ENCODE measurements around the gene SMIM21.

SMIM21 gene

DNA sequence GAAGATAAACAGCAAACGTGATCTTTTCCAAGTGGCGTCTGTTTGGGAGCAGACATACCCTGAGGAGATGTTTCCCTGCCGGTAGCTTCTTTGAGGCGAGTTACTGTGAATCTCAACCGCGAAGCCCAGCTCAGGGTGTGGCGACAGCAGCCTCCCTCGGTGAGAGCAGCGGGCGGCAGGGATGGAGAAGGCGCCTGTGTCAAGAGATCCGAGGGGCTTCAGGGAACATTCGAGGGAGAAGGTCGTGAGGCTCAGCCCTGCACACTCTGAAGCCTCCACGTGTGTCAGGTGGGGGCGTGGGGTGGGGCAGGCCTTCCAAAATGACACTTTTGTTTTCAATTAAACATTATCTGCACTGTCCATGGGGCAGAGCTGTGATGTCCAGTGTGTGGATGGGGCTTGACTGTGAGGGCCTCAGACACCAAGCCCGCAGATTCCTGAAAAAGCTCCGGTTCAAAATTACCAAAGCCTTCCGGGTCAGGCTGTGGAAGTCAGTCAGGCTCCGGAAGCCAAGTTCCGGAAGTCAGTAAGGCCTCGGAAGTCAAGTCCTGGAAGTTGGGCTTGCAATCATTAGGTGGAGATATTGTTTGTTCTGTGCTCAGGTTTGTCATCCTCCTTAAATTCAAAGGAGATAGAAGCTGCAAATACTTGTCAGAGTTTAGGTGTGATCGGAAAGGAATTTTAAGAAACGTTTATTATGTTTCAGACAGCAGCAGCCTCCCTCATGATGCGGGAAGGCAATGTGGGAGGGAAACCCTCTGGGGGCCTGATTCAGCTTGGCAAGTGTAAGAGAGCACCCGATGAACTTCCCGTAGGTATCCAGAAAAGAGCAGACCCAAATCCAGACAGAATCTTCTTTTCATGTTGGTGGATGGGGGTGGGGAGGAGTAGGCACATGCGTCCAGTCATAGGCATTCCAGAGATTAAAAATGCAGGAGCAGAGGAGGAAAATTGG, 20.7 kb downstream of the SMIM21 start:
- Histone ChIP-seq H3K27ac (no peak overlapping the region), H3K27me3 (ENCODE audit: insufficient read depth, low read depth) (no peaks in the 10 kb centered on the region), H3K4me3 (IDR thresholded peaks at IDR 0.05; ENCODE audit: insufficient read depth, low read depth, low read length) (no peak overlapping the region), H3K9ac (no peak overlapping the region), H3K36me3 (ENCODE audit: insufficient read depth) (no peaks in the 10 kb centered on the region), H3K79me2 (ENCODE audit: insufficient read depth, low read depth) (no peaks in the 10 kb centered on the region), H4K20me1 (ENCODE audit: insufficient read depth) (no peaks in the 10 kb centered on the region), H2AFZ (ENCODE audit: low read depth) (no peak overlapping the region), H3K4me2 (no peak overlapping the region), H3K4me1 (ENCODE audit: low read depth, poor library complexity, severe bottlenecking) (no peaks in the 10 kb centered on the region)
- TF ChIP-seq, protein P1, sequence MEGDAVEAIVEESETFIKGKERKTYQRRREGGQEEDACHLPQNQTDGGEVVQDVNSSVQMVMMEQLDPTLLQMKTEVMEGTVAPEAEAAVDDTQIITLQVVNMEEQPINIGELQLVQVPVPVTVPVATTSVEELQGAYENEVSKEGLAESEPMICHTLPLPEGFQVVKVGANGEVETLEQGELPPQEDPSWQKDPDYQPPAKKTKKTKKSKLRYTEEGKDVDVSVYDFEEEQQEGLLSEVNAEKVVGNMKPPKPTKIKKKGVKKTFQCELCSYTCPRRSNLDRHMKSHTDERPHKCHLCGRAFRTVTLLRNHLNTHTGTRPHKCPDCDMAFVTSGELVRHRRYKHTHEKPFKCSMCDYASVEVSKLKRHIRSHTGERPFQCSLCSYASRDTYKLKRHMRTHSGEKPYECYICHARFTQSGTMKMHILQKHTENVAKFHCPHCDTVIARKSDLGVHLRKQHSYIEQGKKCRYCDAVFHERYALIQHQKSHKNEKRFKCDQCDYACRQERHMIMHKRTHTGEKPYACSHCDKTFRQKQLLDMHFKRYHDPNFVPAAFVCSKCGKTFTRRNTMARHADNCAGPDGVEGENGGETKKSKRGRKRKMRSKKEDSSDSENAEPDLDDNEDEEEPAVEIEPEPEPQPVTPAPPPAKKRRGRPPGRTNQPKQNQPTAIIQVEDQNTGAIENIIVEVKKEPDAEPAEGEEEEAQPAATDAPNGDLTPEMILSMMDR (conservative IDR thresholded peaks at IDR 0.05; ENCODE audit: low read depth, low read length) = no peak

DNA sequence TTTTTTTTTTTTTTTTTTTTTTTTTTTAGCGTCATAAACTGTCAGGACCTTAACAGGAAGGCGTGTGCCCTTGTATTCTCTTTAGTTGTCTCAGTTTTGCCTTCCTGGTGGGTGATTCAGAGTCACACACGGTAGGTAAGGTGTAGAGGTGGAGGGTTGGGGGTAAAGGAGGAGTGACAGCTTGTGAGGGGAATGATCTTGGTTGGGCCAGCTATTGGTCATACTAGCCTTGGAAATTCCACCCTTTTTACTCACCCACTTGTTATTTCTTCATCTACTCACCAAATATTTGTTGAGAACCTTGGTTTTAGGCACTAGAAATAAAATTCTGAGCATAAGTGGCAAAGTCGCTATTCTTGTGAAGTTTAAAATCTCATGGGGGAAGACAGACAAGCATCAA, 22.2 kb downstream of the SMIM21 start:
- Histone ChIP-seq H4K20me1 (ENCODE audit: insufficient read depth) (no peaks in the 10 kb centered on the region), H3K79me2 (ENCODE audit: insufficient read depth, low read depth) (no peaks in the 10 kb centered on the region), H3K4me3 (IDR thresholded peaks at IDR 0.05; ENCODE audit: insufficient read depth, low read depth, low read length) (no peak overlapping the region), H3K27ac (no peak overlapping the region), H3K4me1 (ENCODE audit: low read depth, poor library complexity, severe bottlenecking) (no peaks in the 10 kb centered on the region), H3K9ac (no peak overlapping the region), H3K27me3 (ENCODE audit: insufficient read depth, low read depth) (no peaks in the 10 kb centered on the region), H2AFZ (ENCODE audit: low read depth) (no peak overlapping the region), H3K4me2 (no peak overlapping the region), H3K36me3 (ENCODE audit: insufficient read depth) (no peaks in the 10 kb centered on the region)
- TF ChIP-seq, protein P1 (conservative IDR thresholded peaks at IDR 0.05; ENCODE audit: low read depth, low read length) = no peak

DNA sequence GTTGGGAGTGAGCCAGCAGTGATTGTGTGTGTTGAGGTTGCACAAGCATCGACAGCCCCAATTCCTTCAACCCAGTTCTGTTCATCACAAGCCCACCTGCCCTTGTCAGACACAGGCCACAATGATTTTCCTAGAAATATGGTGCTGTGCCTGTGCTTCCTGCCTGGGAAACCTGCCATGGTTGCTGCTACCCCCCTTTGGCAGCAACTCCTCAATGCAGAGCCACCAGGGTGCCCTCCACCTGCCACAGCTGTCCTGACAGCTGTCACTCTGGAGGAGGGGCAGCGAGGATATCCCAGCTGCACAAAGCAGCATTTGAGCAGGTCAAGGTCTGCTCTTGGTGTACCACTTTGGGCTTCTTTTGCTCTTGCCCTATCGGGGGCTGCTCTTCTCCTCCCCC, 27.1 kb downstream of the SMIM21 start:
- no peak overlapping the region for H3K9ac ChIP-seq
- no peaks in the 10 kb centered on the region for H3K36me3 ChIP-seq (ENCODE audit: insufficient read depth)
- no peak overlapping the region for H3K4me2 ChIP-seq
- H3K27me3 ChIP-seq (ENCODE audit: insufficient read depth, low read depth) = no peaks in the 10 kb centered on the region
- H3K4me3 ChIP-seq (IDR thresholded peaks at IDR 0.05; ENCODE audit: insufficient read depth, low read depth, low read length) = no peak overlapping the region
- no peaks in the 10 kb centered on the region for H3K79me2 ChIP-seq (ENCODE audit: insufficient read depth, low read depth)
- H3K4me1 ChIP-seq (ENCODE audit: low read depth, poor library complexity, severe bottlenecking) = no peaks in the 10 kb centered on the region
- H4K20me1 ChIP-seq (ENCODE audit: insufficient read depth) = no peaks in the 10 kb centered on the region
- TF ChIP-seq, protein P1 (conservative IDR thresholded peaks at IDR 0.05; ENCODE audit: low read depth, low read length) = no peak
- no peak overlapping the region for H3K27ac ChIP-seq
- H2AFZ ChIP-seq (ENCODE audit: low read depth) = no peak overlapping the region

DNA sequence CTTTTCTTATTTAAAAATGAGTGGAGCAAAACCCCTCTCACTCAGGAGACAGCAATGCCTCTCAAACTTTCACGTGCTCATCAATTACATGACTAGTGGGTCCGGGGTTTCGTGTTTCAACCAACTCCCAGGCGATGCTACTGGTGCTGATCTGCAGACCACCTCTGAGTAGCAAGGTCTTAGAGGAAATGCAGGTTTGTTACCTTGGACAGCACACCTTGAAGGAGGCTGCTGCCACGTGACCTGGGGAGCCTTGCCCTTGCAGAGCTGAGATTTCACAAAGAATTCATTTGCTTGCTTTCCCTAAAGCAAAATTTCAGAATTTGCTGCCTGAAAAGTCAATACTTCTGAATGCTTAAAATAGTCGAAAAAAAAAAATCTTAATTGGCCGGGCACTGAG, 32.4 kb downstream of the SMIM21 start:
- TF ChIP-seq, protein P1 (conservative IDR thresholded peaks at IDR 0.05; ENCODE audit: low read depth, low read length) = no peak
- no peaks in the 10 kb centered on the region for H3K79me2 ChIP-seq (ENCODE audit: insufficient read depth, low read depth)

More for the DNA sequence above, 32.4 kb downstream of the SMIM21 start:
- Histone ChIP-seq H4K20me1 (ENCODE audit: insufficient read depth) (no peaks in the 10 kb centered on the region), H3K4me3 (IDR thresholded peaks at IDR 0.05; ENCODE audit: insufficient read depth, low read depth, low read length) (no peak overlapping the region), H3K27ac (no peak overlapping the region), H3K27me3 (ENCODE audit: insufficient read depth, low read depth) (no peaks in the 10 kb centered on the region), H3K36me3 (ENCODE audit: insufficient read depth) (no peaks in the 10 kb centered on the region), H3K4me2 (no peak overlapping the region), H3K4me1 (ENCODE audit: low read depth, poor library complexity, severe bottlenecking) (no peaks in the 10 kb centered on the region), H2AFZ (ENCODE audit: low read depth) (no peak overlapping the region), H3K9ac (no peak overlapping the region)
